Measurements from ENCODE around the gene QRICH1. TPM values are rescaled to one million over a fixed set of nuclear protein-coding genes. Genes with fewer than 3 reads are reported as not detected.

QRICH1 gene
- total RNA-seq, 3 donors from 2014 or later: 73.1 to 115 (median 99.3) TPM

DNA sequence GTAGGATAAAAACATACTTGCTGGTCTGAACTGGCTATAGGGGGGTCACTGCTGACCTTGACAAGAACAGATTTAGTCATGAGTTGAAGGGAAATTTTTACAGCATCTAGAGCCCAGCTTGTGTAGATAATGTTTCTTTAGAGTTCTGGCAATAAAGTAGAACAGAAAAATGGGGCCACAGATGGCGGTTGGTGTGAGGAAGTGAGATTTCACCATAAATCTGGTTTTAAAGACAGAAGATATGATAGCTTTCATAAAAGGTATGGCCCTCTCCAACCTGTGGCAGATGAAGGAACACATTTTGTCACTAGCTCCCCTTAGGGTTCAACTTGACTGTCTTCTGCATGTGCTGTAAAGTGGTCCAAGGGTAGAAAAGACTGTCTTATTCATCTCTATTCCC lies 40.3 kb downstream of the QRICH1 start:
- Histone ChIP-seq H3K4me3 (no peak overlapping the region), H3K27ac (no peak overlapping the region), H3K4me1 (no peaks in the 10 kb centered on the region), H3K27me3 (no peaks in the 10 kb centered on the region), H3K9me3 (no peaks in the 10 kb centered on the region), H3K36me3 (peaks cover 14% of the 10 kb centered on the region)
- no peak for DNase-seq (ENCODE audit: low spot score in 2 of 2)
- TF ChIP-seq POLR2AphosphoS5 (IDR thresholded peaks at IDR 0.05) (no peak), POLR2A (IDR thresholded peaks at IDR 0.05) (no peak)
- TF ChIP-seq, protein P1, sequence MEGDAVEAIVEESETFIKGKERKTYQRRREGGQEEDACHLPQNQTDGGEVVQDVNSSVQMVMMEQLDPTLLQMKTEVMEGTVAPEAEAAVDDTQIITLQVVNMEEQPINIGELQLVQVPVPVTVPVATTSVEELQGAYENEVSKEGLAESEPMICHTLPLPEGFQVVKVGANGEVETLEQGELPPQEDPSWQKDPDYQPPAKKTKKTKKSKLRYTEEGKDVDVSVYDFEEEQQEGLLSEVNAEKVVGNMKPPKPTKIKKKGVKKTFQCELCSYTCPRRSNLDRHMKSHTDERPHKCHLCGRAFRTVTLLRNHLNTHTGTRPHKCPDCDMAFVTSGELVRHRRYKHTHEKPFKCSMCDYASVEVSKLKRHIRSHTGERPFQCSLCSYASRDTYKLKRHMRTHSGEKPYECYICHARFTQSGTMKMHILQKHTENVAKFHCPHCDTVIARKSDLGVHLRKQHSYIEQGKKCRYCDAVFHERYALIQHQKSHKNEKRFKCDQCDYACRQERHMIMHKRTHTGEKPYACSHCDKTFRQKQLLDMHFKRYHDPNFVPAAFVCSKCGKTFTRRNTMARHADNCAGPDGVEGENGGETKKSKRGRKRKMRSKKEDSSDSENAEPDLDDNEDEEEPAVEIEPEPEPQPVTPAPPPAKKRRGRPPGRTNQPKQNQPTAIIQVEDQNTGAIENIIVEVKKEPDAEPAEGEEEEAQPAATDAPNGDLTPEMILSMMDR (IDR thresholded peaks at IDR 0.05): no peak
- intact Hi-C loops (cut with DNase I; ENCODE audit: low total_unique reads): no loop called here

DNA sequence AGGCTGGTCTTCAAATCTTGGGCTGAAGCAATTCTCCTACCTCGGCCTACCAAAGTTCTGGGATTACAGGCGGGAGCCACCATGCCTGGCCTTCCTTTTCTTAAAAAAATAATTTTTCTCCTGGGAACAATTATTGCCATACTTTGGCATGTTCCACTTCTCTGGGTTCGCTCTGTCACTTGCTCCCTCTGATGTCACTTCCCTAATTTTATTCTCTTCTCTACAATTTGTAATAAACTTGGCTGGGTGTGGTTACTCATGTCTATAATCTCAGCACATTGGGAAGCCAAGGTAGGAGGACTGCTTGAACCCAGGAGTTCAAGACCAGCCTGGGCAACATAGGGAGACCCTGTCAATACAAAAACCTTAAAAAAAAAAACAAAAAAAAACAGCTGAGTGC lies 58.6 kb downstream of the QRICH1 start:
- H3K4me1 ChIP-seq: no peaks in the 10 kb centered on the region
- TF ChIP-seq, protein P1 (IDR thresholded peaks at IDR 0.05): no peak
- TF ChIP-seq POLR2AphosphoS5 (IDR thresholded peaks at IDR 0.05) (no peak), POLR2A (IDR thresholded peaks at IDR 0.05) (no peak)
- H3K36me3 ChIP-seq: peaks cover 4% of the 10 kb centered on the region
- H3K9me3 ChIP-seq: no peaks in the 10 kb centered on the region
- DNase-seq (ENCODE audit: low spot score in 2 of 2): no peak
- no peak overlapping the region for H3K4me3 ChIP-seq
- intact Hi-C loops (cut with DNase I; ENCODE audit: low total_unique reads): no loop called here
- H3K27me3 ChIP-seq: no peaks in the 10 kb centered on the region
- no peak overlapping the region for H3K27ac ChIP-seq

DNA sequence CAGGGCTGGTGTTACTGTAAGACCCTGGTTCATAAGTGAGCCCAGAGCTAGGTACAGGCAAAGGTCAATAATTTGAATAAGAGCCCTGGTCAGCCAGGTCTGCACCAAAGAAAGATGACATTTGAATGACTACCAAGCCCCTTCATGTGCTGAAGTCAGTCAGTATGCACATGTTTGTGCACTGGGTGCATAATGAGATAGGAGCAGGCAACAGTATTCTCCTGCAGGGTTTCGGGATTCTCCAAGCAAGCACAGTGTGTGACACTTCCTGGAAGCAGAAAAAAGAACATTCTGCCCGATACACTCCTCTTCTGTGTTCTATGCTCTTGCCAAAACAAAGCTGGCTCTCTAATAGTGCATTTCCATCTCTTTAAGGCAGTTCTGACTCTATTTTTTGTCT lies 59.2 kb downstream of the QRICH1 start:
- H3K4me3 ChIP-seq: no peak overlapping the region
- H3K36me3 ChIP-seq: peaks cover 4% of the 10 kb centered on the region
- no peaks in the 10 kb centered on the region for H3K27me3 ChIP-seq
- H3K27ac ChIP-seq: no peak overlapping the region
- no peaks in the 10 kb centered on the region for H3K9me3 ChIP-seq
- TF ChIP-seq POLR2A (IDR thresholded peaks at IDR 0.05): no peak
- TF ChIP-seq, protein P1 (IDR thresholded peaks at IDR 0.05): no peak
- DNase-seq (ENCODE audit: low spot score in 2 of 2): no peak
- intact Hi-C loops (cut with DNase I; ENCODE audit: low total_unique reads): no loop called here
- H3K4me1 ChIP-seq: no peaks in the 10 kb centered on the region

DNA sequence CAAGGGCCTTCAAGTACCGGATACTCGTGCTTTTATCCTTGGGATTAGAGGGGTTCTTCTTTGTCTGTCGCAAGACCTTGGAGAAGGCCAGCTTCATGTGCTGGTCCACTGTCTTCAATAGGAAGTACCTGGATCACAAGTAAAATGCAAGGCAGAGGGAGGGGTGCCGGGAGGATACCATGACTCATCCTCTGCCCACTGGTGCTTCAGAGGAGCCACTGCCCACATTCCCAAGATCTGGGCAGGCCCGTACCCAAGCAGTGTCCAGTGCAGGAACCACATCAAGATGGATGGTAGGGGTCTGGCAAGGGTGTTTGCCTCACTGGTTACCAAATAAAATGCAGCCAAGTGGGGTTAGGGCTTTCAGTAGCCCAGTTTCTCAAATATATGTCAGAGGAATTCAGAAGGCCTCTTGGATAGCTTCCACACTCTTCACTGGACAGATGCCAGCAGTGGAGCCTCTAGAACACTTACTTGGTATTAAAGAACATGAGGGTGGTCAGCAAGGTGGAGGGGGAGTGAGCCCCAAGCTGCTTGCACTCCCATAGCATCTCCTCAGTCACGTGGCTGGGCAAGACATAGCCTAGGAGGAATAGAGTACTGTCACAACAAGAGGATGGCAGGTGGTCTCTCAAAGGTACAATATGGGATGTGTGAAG lies 61.1 kb downstream of the QRICH1 start:
- Histone ChIP-seq H3K27me3 (no peaks in the 10 kb centered on the region), H3K4me1 (peaks cover 0 to 7% of the 10 kb centered on the region in 2 donors), H3K27ac (no peak overlapping the region), H3K36me3 (peaks cover 4% of the 10 kb centered on the region), H3K9me3 (no peaks in the 10 kb centered on the region), H3K4me3 (no peak overlapping the region)
- intact Hi-C loops (cut with DNase I; ENCODE audit: low total_unique reads): no loop called here
- TF ChIP-seq POLR2AphosphoS5 (IDR thresholded peaks at IDR 0.05): no peak
- DNase-seq (ENCODE audit: low spot score in 2 of 2): no peak

DNA sequence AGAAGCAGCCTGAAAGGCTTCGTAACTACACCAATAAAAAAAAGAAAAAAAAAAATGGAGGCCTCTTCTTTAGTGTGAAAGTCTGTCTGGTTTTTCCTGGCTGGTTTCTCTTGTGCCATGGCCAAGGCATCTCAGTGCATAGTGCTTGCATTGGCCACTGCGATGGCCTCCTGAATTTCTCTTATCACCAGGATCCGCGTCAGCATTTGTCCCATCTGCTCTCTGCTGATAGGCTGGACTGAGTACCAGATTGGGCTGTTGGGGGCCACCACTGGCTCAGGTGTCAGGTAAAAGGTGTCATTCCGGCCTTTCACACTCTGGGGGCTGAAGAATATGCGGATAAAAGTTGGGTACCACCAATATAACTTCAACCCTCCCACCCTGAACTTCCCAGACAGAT lies 63.5 kb downstream of the QRICH1 start:
- no peak overlapping the region for H3K4me3 ChIP-seq
- H3K27me3 ChIP-seq: no peaks in the 10 kb centered on the region
- H3K4me1 ChIP-seq: peaks cover 0 to 7% of the 10 kb centered on the region in 2 donors
- H3K36me3 ChIP-seq: peaks cover 4% of the 10 kb centered on the region
- TF ChIP-seq POLR2AphosphoS5 (IDR thresholded peaks at IDR 0.05) (no peak), POLR2A (IDR thresholded peaks at IDR 0.05) (no peak)
- TF ChIP-seq, protein P1 (IDR thresholded peaks at IDR 0.05): no peak
- H3K27ac ChIP-seq: no peak overlapping the region
- no peaks in the 10 kb centered on the region for H3K9me3 ChIP-seq
- no peak for DNase-seq (ENCODE audit: low spot score in 2 of 2)
- intact Hi-C loops (cut with DNase I; ENCODE audit: low total_unique reads): no loop called here

DNA sequence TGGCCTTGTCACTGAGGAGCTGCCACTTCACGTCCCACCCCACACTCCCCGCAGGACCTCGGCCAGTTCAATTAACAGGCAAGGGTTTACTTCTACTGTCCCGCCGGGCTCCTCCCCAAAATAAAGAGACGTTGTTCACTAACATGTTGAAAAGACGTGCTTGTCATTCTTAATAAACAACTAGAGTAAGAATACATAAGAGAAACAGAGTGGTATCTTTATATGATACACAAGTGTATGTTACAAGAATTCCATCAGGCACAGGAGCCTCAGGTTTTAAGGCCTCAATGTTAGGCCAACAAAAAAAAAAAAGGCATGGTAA lies 64.3 kb downstream of the QRICH1 start:
- Histone ChIP-seq H3K27ac (peak overlapping the region; percentile 95 to 98), H3K36me3 (peaks cover 7% of the 10 kb centered on the region), H3K9me3 (no peaks in the 10 kb centered on the region), H3K27me3 (no peaks in the 10 kb centered on the region), H3K4me3 (peak overlapping the region; percentile 69 to 78 (median 77)), H3K4me1 (peaks cover 0 to 7% of the 10 kb centered on the region in 2 donors)
- TF ChIP-seq POLR2AphosphoS5 (IDR thresholded peaks at IDR 0.05): no peak
- TF ChIP-seq, protein P1 (IDR thresholded peaks at IDR 0.05): no peak
- intact Hi-C loops (cut with DNase I; ENCODE audit: low total_unique reads): no loop called here
- DNase-seq (ENCODE audit: low spot score in 2 of 2): no peak

Measured in breast epithelium (tissue), 4 donors.